ENCODE measurements around the gene GAB3.

- no peak for TF ChIP-seq CTCF (IDR thresholded peaks at IDR 0.05; ENCODE audit: low read depth, low read length, missing input control)
- TF ChIP-seq EGR1 (IDR thresholded peaks at IDR 0.05; ENCODE audit: low read depth in 2 of 2), result no peak
- TF ChIP-seq RAD21 (IDR thresholded peaks at IDR 0.05), result no peak
- no peak for TF ChIP-seq REST (IDR thresholded peaks at IDR 0.05)
- no peak for TF ChIP-seq GABPA (IDR thresholded peaks at IDR 0.05 in 1 of 2, conservative IDR thresholded peaks at IDR 0.05 in 1 of 2)
- no peak for TF ChIP-seq ATF3 (IDR thresholded peaks at IDR 0.05)
- no peak for TF ChIP-seq YY1 (IDR thresholded peaks at IDR 0.05)
- no peak for TF ChIP-seq TAF1 (conservative IDR thresholded peaks at IDR 0.05)
- TF ChIP-seq SP1 (IDR thresholded peaks at IDR 0.05), result no peak
- no peak for TF ChIP-seq JUND (IDR thresholded peaks at IDR 0.05)
- TF ChIP-seq HNF4G (IDR thresholded peaks at IDR 0.05), result no peak
These were observed at the start of gene GAB3 for GRCh38 chrX:154750301-154751202.
